NCI-H146 treated with DMSO at 0.1 percent for 48 hours (cell line): ENCODE measurements around the gene PAQR9.

Source experiments
- DNase-seq: peaks from one replicate; lab custom pipeline; 2025; ENCODE audit not compliant: unreplicated experiment; lab: John Stamatoyannopoulos, UW

PAQR9 gene

GRCh38 chr3:142951794-142952193, 11.7 kb downstream of the PAQR9 start:
- no peak for DNase-seq

DNA sequence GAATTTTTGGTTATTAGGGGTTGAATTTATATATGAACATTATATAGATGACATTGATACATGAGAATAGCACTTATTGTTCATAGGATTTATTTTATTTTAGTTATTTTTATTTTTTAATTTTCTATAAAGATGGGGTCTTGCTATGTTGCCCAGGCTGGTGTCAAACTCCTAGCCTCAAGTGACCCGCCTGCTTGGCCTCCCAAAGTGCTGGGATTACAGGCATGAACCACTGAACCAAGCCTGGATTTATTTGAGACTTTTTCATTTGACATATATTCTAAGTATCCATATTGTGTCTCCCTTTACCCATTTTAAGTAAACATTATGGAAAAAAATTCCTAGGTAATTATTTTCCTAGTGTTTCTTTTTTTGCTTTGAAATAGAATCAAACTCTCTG, 12.5 kb downstream of the PAQR9 start:
- no peak for DNase-seq

- no peak for DNase-seq
Measured at GRCh38 chr3:142947799-142948575, 15.5 kb downstream of the PAQR9 start.

GRCh38 chr3:142947352-142947751, 16.1 kb downstream of the PAQR9 start:
- DNase-seq = no peak

DNA sequence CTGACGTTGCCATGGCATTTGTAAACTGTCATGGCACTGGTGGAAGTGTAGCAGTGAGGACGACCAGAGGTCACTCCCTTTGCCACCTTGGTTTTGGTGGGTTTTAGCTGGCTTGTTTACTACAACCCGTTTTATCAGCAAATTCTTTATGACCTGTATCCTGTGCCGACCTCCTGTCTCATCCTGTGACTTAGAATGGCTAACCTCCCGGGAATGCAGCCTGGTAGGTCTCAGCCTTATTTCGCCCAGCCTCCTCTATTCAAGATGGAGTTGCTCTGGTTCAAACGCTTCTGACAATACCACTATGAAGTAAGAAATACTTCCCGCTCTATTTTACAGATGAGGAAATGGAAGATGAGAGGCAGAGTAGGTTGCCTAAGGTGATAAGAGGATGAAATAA, 16.6 kb downstream of the PAQR9 start:
- DNase-seq = no peak

DNA sequence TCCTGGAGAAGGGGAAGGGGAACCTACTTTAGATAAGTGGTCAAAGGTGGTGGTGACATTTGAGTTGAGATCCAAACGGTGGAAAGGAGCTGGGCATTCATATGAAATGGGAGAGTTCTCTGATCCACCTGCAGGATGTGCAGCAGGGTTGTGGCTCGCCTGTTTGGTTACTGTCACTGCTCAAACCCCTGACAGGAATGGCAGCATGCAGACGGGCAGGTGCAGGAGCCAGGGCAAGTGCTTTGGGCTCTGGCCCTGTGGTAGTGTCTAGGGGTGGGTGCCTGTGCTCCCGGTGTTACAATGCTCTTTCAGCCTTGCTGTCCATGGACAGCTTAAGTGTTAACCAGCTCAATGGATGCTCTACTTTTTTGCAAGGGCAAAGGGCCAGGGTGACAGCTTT, 18.5 kb downstream of the PAQR9 start:
- no peak for DNase-seq

GRCh38 chr3:142944342-142944741, 19.1 kb downstream of the PAQR9 start:
- DNase-seq = no peak

DNA sequence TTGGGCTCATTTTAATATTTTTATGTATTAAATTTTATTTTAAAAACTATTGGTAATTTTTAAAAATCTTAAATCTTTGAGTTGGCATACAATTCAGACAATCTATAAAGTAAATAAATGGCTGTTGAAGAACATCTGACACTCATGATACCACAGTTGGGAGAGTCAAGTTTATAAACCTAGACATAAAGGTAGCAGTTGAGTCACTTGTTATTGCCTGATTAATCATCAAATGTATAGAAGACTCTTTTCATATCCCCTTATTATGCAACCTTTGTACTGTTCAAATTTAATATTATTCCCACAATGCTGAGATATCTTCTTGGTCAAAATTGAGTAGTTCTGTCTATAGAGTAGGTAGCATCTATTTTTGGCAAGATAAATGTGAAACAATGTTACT, 19.6 kb downstream of the PAQR9 start:
- no peak for DNase-seq

- DNase-seq = no peak
Measured at GRCh38 chr3:142943349-142943748, 20.1 kb downstream of the PAQR9 start.

- DNase-seq = no peak
Measured at GRCh38 chr3:142941373-142942123, 21.9 kb downstream of the PAQR9 start.

- no peak for DNase-seq
Measured at GRCh38 chr3:142940472-142940871, 23.0 kb downstream of the PAQR9 start.

DNA sequence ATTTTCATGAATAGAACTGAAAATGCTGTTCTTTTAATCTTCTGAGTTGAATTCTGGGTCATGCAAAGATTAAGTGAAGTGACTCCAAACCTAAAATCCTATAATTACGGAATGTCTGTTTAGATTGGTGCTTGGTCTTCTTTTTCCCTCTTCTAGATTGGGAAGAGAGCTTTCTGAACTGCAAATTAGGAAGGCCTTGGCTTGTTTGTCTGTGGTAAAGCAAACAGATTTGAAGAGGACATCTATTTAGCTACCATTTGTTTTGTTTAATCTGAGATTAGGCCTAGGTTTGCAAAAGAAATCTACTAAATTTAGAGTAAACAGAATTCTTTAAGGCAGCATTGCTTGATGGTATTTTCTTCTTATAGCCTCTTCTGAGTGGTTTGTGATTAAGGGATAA, 23.5 kb downstream of the PAQR9 start:
- DNase-seq = no peak

GRCh38 chr3:142935963-142936362, 27.5 kb downstream of the PAQR9 start:
- no peak for DNase-seq

DNA sequence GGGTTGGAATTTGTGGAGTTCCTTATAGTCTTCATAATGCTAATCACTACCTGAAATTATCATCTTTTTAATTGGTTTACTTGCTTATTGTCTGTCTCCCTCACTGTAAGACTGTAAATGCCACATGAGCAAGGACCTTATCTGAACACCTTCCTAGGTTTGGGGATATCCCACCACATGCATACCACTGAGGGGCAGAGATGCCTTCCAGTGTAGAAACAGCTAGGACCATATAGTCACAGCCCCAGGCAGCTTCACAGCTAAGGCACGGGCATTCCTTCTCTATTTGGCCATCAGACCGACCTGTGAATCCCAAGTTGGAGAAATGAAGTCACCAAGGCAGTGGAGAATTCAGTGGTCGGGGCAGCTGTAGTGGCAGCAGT, 28.6 kb downstream of the PAQR9 start:
- DNase-seq = no peak

DNA sequence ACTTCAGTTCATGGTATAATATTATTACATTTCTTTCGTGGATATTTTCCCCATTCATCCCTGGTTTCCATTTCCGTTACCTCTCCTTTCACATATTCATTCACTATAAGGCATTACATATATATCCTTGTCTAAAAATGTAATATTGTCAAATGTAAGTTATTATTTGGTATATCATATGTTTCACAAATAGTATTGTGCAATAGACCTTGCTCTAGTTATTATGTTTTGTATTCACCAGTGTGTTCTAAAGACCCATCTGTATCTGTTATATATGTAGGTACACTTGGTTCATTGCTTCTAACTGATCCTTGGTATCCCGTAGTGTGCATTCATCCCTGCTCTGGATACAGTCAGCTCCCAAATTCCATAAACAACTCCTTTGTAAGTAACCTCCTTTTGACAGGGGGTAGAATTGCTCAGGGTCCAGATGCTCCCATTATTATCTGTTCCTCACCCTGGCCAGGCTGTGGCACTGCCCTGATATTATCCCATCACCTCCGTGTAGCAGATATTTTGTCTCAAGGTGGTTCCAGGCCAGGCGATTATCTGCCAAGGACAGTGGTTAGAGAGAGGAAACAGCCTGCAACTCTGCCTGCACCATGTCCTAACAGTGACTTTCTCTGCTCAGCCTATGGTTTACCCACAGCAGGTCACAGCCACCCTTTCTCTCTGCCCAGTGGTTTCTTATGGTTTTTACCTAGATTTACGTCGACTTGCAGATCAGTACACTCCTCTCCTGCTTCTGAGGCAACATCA, 29.2 kb downstream of the PAQR9 start:
- DNase-seq = no peak

DNA sequence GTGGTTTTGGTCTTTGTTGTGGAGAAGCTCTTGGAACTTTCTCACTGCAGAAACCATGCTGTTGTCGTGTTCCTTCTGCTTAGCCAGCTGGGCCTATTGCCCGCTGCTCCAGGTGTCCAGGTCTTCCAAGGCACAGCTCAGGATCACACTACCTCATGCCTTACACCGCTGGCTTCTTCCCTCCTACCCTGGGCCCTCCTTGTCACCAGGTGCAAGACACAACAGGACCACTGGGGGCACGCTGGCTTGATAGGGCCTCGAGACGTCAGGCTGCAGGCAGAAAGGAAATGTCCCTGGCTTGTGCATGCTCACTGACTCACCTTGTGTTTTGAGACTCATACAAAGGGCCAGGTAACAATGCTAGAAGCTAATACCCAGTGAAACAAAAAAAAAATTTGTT, 32.3 kb downstream of the PAQR9 start:
- no peak for DNase-seq

DNA sequence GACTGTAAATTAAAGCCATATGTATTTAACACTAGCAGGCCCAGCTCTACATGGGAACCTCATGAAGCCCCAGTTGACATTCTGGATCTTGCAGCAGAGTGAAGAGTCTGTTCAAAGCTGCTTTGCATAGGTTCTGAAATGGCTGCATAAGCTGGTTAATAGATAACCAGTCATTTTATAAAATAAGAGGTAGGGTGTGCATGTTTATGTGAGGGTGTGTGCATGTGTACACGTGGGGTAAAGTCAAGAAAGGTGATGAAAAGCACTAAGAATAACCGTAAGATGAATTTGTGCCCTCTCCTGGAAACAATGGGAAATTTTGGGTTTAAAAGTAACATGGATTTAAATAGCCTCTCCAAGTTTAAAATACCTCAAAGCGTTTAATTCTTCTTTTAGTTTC, 33.0 kb downstream of the PAQR9 start:
- no peak for DNase-seq

DNA sequence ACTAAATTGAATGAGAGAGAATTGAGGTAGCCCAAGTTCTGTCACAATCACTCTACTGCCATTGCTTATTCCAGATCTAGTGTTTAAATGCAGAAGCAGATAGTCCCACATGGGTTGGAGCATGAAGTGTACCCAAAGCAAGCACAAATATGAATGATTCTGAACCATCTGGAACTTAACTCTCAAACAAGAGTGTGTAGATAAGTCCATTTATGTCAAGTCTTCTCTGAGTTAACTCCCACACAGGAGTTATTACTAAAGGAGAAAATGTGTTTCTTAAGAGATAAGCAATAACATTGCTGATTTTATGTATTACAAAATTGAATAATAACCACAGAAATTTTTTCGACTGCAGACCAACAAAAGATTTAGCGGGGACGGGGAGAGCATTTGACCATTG, 33.6 kb downstream of the PAQR9 start:
- DNase-seq = no peak

DNA sequence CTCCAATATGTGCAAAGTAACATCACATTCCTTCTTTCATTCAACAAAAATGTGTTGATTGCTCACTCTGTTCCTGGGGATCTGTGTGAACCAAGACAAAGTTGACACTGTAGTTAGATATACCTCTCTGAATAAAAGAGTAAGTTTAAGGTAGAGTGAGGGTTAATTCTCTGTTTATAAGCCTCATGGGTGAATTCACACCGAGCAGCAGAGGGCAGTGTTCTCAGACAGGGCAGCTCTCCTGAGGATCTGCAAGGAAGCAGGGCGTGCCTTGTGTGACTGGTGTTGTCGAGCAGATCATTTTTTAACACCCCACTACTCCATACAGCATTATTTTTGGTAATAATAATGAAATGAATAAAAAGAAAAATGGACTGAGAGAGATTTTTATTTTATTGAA, 34.4 kb downstream of the PAQR9 start:
- DNase-seq = peak; percentile 59

- no peak for DNase-seq
Measured at GRCh38 chr3:142926368-142926944, 37.0 kb downstream of the PAQR9 start.

- no peak for DNase-seq
Measured at GRCh38 chr3:142925140-142925539, 38.3 kb downstream of the PAQR9 start.

DNA sequence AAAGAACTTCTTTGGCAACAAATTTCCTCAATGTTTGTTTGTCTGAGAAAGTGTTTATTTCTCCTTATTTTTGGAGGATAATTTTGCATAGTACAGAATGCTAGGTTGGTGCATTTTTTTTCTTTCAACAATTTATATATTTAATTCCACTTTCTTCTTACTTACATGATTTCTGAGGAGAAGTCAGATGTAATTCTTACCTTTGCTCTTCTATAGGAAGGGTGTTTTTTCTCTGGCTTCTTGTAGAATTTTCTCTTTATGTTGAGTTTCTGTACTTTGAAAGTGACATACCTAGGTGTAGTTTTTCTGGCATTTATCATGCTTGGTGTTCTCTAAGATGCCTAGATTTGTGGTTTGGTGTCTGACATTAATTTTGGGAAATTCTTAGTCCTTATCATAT, 39.8 kb downstream of the PAQR9 start:
- no peak for DNase-seq
